NCI-H1092 treated with DMSO at 0.1 percent for 48 hours (cell line): ENCODE measurements around the gene KRIT1.
"Not testable (repeated sequence)": the region's sequence is repeated elsewhere in the genome, so short reads cannot be mapped to it uniquely, and the experiment has no call there.

Experiments used
- DNase-seq: peaks from one replicate; lab custom pipeline; 2025; lab: John Stamatoyannopoulos, UW

KRIT1 gene

DNA sequence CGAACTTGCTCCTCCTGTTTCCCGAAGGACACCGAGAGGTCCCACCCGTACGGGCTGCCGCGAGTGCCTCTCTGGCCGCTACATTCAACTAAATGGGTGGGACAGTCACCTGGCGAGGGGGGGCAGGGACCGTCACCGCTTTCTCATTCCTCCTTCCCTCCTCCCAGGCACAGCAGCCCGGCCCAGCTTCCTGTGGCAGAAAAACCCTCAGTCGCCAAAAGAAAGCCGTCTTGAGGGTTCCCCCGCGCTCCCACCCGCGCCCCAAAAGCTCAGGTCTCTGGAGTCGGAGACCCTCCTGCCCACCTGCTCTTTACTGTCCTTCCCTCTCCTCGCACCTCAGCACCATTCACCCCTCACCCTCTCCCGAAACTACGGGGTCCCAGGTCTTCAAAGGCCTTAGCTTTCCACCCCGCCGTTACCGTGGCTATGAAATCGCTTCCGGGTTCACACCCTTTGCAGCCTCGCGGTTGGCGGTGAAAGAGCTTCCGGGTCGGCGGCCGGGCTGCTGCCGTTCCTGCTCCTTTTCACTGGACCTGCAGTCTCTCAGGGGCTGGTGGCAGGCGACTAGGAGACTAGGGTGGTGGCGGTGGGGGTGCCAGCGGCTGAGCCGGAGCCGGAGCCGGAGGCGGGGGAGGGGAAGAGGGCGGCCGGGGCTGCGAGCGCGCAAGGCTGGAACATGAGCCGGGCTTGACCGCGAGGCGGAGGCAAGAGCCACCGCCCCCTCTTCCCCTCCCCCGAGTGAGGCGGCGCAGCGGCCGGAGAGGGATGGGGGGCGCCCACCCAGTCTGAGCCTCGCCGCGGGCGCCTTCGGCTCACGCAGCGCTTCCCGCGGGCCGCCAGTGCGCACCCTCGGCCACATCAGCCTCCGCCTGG lies at the start of gene KRIT1, which contains the start of gene ANKIB1:
Gene KRIT1 (minus strand): TSS at position 428 of the 873 bp plus-strand sequence. CDS start 3,779 bp downstream, outside the sequence.
Gene ANKIB1 (plus strand): TSS at position 488 of the 873 bp plus-strand sequence. CDS start 49,005 bp downstream, outside the sequence.
- DNase-seq: peak; percentile 94

GRCh38 chr7:92295391-92295790 lies 49.7 kb upstream of the KRIT1 start:
- DNase-seq: no peak

DNA sequence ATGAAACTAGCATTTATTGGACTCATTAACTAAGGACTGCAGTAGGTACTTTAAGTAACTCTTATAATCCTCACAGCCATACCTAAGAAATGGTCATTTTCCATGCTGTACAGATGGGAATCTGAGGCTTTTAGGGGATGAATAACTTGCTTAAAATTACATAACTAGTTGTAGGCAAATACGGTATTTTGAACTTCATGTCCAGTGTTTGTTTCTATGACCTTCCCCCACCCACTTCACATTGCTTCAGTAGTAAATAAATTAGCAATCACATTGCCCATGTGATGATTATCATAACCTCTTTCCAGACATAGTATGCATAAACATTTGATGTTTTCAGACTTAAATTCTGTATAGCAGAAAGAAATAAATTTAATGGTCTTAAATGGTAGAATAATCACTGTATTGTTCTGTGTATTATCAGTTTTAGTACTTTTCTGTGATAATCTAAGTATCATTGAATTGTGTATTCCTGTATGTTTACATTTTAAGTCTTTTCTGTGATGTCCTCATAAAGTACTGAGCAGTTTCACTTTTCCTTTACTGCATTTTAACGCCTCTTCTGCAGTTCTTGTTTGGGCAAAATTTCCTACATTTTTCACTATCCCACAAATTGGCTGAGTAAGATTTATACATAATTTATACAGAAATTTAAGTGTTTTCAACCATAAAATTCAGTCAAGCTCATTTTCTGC lies 48.3 kb upstream of the KRIT1 start:
- no peak for DNase-seq

DNA sequence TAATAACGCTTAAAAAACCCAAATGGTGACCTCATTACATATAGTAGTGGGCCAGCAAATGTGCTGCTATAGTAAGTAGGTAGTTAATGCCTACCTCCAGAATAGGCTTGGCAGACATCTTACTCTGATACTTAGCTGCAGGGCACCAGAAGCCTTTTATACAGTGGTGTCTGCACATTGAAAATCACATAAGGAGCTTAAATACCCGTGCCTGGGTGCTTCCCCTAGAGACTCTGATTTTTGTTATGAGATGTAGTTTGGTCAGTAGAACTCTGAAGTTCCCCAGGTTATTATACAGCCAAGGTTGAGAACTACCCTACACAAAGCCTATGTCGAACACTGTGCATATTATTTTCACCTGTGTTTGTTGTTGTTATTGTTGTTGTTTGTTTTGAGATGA lies 47.3 kb upstream of the KRIT1 start:
- no peak for DNase-seq

GRCh38 chr7:92289321-92289720 lies 43.6 kb upstream of the KRIT1 start:
- no peak for DNase-seq

GRCh38 chr7:92282930-92283329 lies 37.2 kb upstream of the KRIT1 start:
- no peak for DNase-seq

- DNase-seq: no peak
These were observed 36.6 kb upstream of the KRIT1 start for GRCh38 chr7:92282221-92282814.

DNA sequence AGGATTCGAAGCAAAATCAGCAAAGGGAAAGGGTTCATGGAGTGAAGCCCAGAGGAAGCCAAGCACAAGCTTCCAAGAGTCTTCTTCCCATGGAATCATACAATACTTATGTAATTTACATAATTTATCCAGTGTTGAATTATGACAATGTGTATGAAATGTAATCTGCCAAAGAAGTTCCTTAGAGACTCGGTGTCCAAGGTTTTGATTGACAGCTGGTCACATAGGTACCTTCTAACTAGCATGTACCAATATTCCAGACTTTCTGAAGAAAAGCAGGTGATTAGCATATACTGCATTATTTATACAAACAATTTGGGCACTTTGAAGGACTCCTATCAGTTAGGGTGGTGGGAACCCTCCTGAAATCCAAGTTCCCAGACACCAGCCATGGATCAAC lies 35.3 kb upstream of the KRIT1 start:
- no peak for DNase-seq

DNA sequence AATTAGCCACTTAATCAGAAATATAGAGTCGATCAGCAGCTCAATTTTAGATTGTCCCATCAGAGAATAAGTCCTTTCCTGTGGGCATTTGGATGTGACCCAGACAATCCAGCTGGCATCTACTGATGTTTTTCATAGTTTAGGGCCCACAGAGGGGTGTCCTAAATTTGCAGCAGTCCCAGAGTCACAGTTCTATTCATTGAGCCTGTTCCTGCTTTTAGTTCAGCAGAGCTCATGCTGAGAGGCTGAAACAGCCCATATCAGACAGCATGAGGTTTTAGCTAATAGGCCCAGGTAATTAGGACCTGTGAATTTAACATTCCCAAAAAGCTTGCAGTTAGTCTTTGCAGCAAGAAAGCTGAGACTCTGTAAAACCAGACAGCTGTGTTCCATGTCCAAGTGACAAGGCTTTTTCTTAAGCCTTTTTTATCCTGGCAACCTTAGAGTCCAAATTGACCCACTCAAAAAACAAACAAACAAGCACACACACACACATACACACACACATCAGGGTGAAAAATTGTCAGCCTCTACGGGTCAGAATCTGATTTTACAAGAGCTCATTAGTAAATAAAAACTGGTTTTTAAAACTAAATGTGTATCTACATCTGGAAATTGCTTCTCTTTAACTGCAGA lies 33.8 kb upstream of the KRIT1 start:
- DNase-seq: no peak

GRCh38 chr7:92276460-92276864 lies 30.7 kb upstream of the KRIT1 start:
- DNase-seq: no peak

DNA sequence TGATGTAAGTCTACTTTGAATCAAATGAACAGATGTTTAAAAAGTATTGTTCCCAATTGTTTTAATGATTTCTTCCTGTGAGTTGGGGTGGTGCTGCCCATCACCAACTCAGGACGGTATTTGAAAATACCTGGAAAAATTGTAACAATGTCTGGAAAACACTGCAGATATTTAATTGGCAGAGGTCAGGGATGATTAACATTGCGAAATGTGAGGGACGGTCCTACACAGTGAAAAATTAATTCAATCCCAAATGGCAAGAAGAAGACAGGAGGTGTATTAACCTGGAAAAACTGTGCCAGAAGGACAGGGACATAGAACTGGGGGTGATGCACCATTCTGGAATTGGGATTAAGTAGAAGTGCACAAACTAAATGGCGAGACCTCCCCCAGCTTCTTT lies 29.6 kb upstream of the KRIT1 start:
- no peak for DNase-seq

DNA sequence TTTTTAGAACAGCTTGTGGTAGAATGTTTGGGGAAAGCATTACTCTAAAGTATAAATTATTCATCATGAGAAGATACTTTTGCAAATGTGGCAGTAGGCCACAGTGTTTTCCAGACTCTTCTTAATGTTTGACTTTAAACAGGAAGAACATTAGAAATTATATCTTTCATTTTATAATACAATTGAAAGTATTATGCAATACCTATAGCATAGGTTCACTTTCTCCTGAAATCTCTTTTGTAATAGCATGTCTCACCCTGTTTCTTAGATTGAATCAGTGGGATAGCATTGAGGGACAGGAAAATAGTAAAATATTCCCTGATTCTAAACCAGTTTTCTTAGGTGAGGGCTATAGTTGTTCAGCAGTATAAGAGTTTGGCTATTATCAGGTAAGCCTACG lies 23.2 kb upstream of the KRIT1 start:
- DNase-seq: no peak

- DNase-seq: no peak
These were observed 20.9 kb upstream of the KRIT1 start for GRCh38 chr7:92266415-92267241.

- no peak for DNase-seq
These were observed 14.6 kb upstream of the KRIT1 start for GRCh38 chr7:92260248-92260781.

DNA sequence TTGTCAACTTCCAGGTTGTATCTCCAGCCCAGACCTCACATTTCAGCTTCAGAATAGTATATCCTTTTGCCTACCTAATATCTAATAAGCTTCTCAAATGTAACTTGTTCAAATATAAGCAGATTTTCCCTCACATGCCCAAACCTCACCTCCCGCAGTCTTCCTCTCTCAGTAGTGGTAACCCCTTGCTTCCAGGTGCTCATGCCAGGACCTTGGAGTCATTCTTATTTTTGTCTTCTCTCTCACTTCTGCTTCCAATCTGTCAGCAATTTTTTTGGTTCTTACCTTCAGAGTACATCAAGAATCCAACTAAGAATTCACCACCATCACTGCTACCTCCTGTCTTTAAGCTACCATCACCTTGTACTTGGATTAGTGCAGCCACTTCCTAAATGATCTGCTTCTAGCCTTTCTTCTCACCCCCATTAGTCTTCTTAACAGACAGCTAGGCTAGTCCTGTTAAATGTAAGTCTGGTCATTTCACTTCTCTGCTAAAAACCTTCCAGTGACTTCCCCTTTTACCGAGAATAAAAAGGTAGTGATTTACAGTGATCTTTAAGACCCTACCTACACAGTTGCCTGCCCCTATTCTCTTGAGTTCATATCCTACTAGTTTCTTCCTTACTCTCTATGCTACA lies 14.0 kb upstream of the KRIT1 start:
- DNase-seq: no peak

- DNase-seq: no peak
These were observed 13.3 kb upstream of the KRIT1 start for GRCh38 chr7:92259062-92259461.

DNA sequence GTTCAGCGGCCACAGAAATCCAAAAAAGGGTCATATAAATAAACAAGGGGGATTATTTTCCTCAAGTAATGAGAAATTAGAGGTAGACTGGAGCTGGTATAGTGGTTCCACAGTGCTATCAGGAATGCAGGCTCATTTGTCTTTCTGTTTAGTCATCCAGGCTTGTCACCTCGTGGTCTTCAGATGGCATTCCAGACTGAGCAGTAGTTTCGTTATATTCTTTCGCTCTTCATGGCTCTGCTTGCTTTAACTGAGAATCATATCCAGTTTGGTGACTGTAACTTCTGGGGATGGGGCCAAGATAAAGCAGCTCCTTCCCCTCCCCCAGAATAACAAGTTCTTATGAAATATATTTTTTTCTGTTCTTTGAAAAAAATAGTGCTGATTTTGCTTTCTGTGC lies 9.6 kb upstream of the KRIT1 start:
- DNase-seq: no peak

DNA sequence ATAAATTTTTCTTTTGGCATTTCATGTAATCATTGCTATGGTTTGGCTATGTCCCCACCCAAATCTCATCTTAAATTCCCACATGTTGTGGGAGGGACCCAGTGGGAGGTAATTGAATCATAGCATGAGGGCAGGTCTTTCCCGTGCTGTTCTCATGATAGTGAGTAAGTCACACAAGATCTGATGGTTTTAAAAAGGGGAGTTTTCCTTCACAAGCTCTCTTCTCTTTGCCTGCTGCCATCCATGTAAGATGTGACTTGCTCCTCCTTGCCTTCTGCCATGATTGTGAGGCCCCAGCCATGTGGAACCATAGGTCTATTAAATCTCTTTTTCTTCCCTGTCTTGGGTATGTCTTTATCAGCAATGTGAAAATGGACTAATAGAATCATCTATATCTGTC lies 9.1 kb upstream of the KRIT1 start:
- DNase-seq: not testable (repeated sequence)

DNA sequence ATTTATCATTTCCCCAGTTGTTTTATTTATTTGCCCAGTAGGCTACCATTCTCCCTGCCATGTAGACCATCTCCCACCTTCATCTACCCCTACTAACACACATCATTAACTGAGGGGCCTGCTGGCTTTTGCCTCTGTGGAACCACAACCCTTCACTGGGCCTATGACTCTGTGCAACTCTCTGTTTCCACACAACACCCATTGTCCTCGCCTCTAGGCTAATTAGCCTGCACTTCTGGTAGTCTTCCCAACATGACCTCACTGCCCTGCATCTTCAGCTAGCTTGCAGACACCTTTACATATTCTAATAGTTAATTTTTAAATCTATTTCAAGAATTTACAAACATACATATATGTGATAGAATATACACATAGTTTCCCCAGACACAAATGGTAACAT lies 7.5 kb upstream of the KRIT1 start:
- DNase-seq: no peak

GRCh38 chr7:92251181-92251580 lies 5.5 kb upstream of the KRIT1 start:
- DNase-seq: no peak

DNA sequence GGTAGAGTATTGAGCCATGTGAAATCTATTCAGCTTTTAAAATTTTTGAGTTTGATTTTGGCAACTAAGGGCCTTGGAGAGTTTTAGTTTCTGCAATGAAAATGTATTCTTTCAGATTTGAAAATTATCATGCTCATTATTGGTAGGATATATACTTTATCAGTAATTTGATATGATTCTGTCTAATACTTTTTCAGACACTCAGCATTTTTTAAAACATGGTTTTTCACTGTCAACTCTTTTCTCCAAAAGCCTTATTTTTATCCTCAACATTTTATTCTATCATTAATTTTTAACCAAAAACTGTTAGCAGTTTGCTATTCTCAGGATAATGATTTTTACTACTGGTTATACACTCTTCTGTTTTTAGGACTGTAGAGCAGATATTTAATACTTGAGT lies 4.9 kb upstream of the KRIT1 start:
- no peak for DNase-seq
